Central memory CD4-positive, alpha-beta T cell (primary cell): ENCODE data around the gene DLG1.
A peak's percentile ranks its signal among the peaks of the same experiment; 100 is the strongest.

Experiments
- DNase-seq: peaks from one replicate; pipeline ENCODE4 v3.0.0; 2022

Gene DLG1

GRCh38 chr3:197171481-197172067 is 126.8 kb downstream of the DLG1 start:
- no peak for DNase-seq

GRCh38 chr3:197169028-197169427 is 129.4 kb downstream of the DLG1 start:
- DNase-seq: peak; percentile 1

GRCh38 chr3:197168606-197169005 is 129.8 kb downstream of the DLG1 start:
- DNase-seq: peak; percentile 35

GRCh38 chr3:197168063-197168462 is 130.3 kb downstream of the DLG1 start:
- no peak for DNase-seq

- DNase-seq: no peak
Observed at GRCh38 chr3:197167549-197167948, 130.9 kb downstream of the DLG1 start.

- DNase-seq: no peak
Observed at GRCh38 chr3:197165890-197166289, 132.5 kb downstream of the DLG1 start.

GRCh38 chr3:197155046-197155445 is 143.4 kb downstream of the DLG1 start:
- no peak for DNase-seq

- no peak for DNase-seq
Observed at GRCh38 chr3:197151580-197151979, 146.8 kb downstream of the DLG1 start.

- no peak for DNase-seq
Observed at GRCh38 chr3:197149528-197149927, 148.9 kb downstream of the DLG1 start.

GRCh38 chr3:197144188-197144587 is 154.2 kb downstream of the DLG1 start:
- no peak for DNase-seq

- DNase-seq: no peak
Observed at GRCh38 chr3:197139586-197139985, 158.8 kb downstream of the DLG1 start.

GRCh38 chr3:197137751-197138150 is 160.7 kb downstream of the DLG1 start:
- DNase-seq: no peak

- no peak for DNase-seq
Observed at GRCh38 chr3:197136744-197137143, 161.7 kb downstream of the DLG1 start.

- no peak for DNase-seq
Observed at GRCh38 chr3:197135212-197135611, 163.2 kb downstream of the DLG1 start.

GRCh38 chr3:197132916-197133530 is 165.4 kb downstream of the DLG1 start:
- no peak for DNase-seq

GRCh38 chr3:197125636-197126035 is 172.8 kb downstream of the DLG1 start:
- DNase-seq: no peak

- DNase-seq: no peak
Observed at GRCh38 chr3:197124713-197125112, 173.7 kb downstream of the DLG1 start.

- no peak for DNase-seq
Observed at GRCh38 chr3:197122394-197122793, 176.0 kb downstream of the DLG1 start.

GRCh38 chr3:197117114-197117513 is 181.3 kb downstream of the DLG1 start:
- DNase-seq: no peak

GRCh38 chr3:197114007-197114406 is 184.4 kb downstream of the DLG1 start:
- no peak for DNase-seq

GRCh38 chr3:197111685-197112084 is 186.7 kb downstream of the DLG1 start:
- no peak for DNase-seq

- no peak for DNase-seq
Observed at GRCh38 chr3:197105786-197106185, 192.6 kb downstream of the DLG1 start.

GRCh38 chr3:197104738-197105137 is 193.7 kb downstream of the DLG1 start:
- no peak for DNase-seq

- no peak for DNase-seq
Observed at GRCh38 chr3:197103766-197104165, 194.6 kb downstream of the DLG1 start.

- DNase-seq: no peak
Observed at GRCh38 chr3:197093871-197094270, 204.5 kb downstream of the DLG1 start.
